A673 (cell line): ENCODE measurements around the gene ZFYVE28.

Source experiments
- CTCF ChIP-seq: fragments of 300-800, 200-600 bp; sonication (generic); conservative IDR thresholded peaks from 2 replicates; pipeline ENCODE4 v1.5.1; 2017; ENCODE audit warnings: low read depth, mild to moderate bottlenecking, antibody characterized with exemption, low read length, moderate library complexity, mixed read lengths
- EZH2 ChIP-seq: fragments of 200-600 bp; sonication (generic); IDR thresholded peaks from 2 replicates; pipeline ENCODE4 v1.6.1; 2017; ENCODE audit warnings: borderline replicate concordance, low read depth, mild to moderate bottlenecking, mixed read lengths, antibody characterized with exemption, low read length; ENCODE audit not compliant: poor library complexity, severe bottlenecking

GRCh38 chr4:2436761-2437474 is 18.5 kb upstream of the ZFYVE28 start:
- no peak for TF ChIP-seq CTCF
- TF ChIP-seq EZH2: no peak
